HG03060 (cell line): ENCODE results near the gene PPFIA2.
"Not testable (repeated sequence)": the region's sequence is repeated elsewhere in the genome, so short reads cannot be mapped to it uniquely, and the experiment has no call there.

Source experiments
- ATAC-seq: cut with Tn5 transposase; IDR thresholded peaks from one replicate; pipeline ENCODE4 v1.9.1; 2021; ENCODE audit warnings: low read depth, moderate number of reproducible peaks; ENCODE audit not compliant: unreplicated experiment

The PPFIA2 gene

DNA sequence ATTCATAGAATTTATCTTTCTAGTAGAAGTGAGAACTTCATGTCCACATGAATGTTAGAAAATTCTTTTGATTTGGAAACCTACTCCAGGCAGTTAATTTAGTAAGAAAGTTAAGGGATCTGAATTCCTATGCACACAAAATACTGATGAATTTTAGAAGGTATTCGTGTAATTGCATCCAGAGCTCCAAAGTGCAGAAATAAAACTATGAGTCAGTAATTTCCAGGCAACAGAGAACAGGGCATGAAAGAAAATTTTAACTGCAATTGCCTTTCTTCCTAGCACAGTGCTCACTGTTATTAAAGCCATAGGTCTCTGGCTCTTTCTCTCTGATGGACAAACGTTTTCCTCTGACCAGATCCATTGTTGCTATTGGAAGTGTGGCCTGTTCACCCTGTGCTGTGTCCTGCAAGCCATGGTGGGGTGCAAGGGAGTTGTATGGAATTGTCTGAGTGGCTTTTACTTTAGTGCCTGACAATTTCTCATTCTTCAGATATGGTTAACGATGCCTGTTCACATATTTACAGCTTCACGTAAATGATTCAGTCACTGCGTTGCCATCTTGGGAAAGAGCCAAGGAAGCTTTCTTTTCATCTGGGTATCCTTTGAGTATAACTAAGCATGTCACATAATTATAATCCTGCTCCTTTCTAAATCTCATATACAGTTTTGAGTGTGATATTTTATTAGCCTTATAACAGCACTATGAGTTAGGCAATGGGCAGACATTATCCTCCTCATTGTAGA is 536.1 kb downstream of the PPFIA2 start:
- no peak for ATAC-seq

DNA sequence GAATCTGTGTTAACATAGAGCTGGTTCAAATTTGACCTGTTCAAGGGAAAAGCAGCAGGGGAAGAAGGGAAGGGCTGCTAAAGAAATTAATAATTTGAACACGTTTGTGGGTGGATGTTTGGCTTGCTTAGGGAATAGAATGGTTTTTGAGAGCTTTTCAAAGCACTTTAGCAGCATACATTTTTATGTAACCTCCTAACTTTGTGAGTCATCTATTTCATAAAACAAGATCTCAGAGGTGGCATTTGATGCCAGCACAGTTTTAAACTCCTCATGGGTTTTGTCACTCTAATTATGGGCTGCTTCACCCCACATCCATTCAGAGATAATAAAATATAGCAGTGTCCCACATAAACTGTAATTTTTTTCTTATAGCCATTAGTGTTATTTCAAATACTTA is 537.5 kb downstream of the PPFIA2 start:
- ATAC-seq, result no peak

GRCh38 chr12:81216739-81217138 is 542.4 kb downstream of the PPFIA2 start:
- no peak for ATAC-seq

GRCh38 chr12:81212996-81213696 is 546.0 kb downstream of the PPFIA2 start:
- ATAC-seq, result no peak

DNA sequence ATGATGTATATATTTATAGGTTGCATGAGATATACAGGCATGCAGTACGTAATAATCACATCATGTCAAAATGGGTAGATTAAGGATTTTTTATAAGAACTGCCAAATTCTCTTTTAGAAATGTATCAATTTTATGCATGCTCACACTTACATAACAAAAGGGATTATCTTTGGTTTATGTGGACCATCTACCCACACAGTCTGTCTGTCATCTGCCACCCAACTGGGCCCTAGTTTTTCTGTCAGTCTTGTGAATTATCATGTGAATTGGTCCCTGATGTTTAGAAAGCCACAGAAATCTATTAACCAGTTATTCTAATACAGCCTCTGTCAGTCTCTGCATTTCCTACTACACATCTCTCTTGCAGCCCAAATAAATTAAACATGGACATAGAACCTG is 547.8 kb downstream of the PPFIA2 start:
- no peak for ATAC-seq

DNA sequence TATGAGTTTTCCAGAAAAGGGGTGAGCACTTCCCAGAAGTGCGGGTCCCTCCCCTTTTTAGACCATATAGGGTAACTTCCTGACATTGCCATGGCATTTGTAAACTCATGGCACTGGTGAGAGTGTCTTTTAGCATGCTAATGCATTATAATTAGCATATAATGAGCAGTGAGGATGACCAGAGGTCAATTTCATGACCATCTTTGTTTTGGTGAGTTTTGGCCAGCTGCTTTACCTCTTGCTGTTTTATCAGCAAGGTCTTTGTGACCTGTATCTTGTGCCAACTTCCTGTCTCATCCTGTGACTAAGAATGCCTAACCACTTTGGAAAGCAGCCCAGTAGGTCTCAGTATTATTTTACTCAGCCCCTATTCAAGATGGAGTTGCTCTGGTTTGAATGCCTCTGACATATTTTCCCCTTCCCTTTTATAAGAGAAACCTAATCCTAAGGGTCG is 549.4 kb downstream of the PPFIA2 start:
- ATAC-seq, result not testable (repeated sequence)

GRCh38 chr12:81209012-81209411 is 550.1 kb downstream of the PPFIA2 start:
- ATAC-seq, result no peak

GRCh38 chr12:81208187-81208911 is 550.8 kb downstream of the PPFIA2 start:
- no peak for ATAC-seq
